ENCODE measurements around the gene ELFN2. TPM values are rescaled to one million over a fixed set of nuclear protein-coding genes. Genes with fewer than 3 reads are reported as not detected.

Gene ELFN2
- total RNA-seq, 1 experiment from 2014 or later, result 2.8 TPM

DNA sequence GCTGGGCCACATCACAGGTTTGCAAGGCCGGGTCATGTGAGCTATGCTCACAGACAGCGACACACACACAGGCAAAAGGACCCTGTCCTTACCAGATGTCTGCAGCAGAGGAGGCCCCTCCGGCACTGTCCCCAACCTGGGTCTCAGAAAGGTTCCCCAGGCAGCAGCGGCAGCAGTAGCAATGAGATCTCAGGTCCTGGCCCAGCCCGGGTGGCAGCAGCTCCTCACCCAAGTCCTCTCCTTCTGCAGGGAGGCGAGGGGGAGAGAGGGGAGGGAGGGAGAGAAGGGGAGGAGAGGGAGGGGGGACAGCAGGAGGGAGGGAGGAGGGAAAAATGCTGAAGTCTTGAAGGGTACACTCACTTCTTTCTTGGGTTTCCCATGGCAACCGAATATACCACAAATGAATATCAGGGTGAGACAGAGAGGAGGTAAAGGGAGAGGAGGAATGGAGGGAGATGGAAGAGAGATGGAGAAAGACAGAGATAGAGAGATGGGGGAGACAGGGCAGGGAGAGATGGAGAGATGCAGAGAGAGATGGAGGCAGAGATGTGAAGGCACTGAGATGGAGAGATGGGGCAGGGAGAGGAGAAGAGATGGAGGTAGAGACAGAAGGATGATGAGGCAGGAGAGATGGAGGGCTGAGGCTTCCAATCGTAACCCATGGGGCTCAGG, 9.5 kb downstream of the ELFN2 start:
- peaks cover 61% of the 10 kb centered on the region for H3K27me3 Mint-ChIP-seq (ENCODE audit: unreplicated experiment)
- no peak overlapping the region for H3K4me3 Mint-ChIP-seq (ENCODE audit: low read depth, unreplicated experiment)
- CTCF ChIA-PET, result interaction anchor here (0.6 to 1.2 kb wide), 2 partner anchors 32 to 101 kb away, joined by 3 to 4 read pairs; no protein-coding TSS in a partner anchor

DNA sequence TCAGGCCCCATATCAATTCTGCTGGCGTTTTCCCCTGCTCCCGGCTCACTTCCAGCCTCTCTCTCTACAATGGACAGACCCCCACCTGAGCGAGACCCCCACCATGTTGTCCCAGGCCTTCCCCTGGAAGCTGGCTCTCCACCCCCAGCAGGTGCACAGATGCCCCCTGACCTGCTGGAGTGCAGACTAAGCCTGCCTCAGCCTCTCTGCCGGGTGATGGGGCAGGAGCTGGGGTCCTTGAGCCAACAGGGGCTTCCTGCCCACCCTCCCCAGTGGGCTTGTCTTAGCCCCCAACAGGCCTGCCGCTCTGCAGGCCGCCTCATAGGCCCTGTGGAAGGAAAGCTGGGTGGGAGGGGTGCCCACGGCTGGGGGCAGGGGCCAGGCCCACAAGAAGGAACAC, 10.0 kb downstream of the ELFN2 start:
- BruUV-seq (replicated peaks), result no TSS peak
- DNase-seq, result no peak
- intact Hi-C loops (cut with micrococcal nuclease; ENCODE audit: unreplicated experiment), result no loop called here
- Mint-ChIP-seq H3K27me3 (ENCODE audit: unreplicated experiment) (peaks cover 61% of the 10 kb centered on the region), H3K4me3 (ENCODE audit: low read depth, unreplicated experiment) (no peak overlapping the region), H3K9me3 (ENCODE audit: low read depth, unreplicated experiment) (no peaks in the 10 kb centered on the region), H3K4me1 (ENCODE audit: low read depth, unreplicated experiment) (peaks cover 25% of the 10 kb centered on the region), H3K27ac (ENCODE audit: unreplicated experiment) (no peak overlapping the region), H3K36me3 (ENCODE audit: insufficient read depth, unreplicated experiment) (peaks cover 16% of the 10 kb centered on the region)
- TF ChIP-seq, protein P1, sequence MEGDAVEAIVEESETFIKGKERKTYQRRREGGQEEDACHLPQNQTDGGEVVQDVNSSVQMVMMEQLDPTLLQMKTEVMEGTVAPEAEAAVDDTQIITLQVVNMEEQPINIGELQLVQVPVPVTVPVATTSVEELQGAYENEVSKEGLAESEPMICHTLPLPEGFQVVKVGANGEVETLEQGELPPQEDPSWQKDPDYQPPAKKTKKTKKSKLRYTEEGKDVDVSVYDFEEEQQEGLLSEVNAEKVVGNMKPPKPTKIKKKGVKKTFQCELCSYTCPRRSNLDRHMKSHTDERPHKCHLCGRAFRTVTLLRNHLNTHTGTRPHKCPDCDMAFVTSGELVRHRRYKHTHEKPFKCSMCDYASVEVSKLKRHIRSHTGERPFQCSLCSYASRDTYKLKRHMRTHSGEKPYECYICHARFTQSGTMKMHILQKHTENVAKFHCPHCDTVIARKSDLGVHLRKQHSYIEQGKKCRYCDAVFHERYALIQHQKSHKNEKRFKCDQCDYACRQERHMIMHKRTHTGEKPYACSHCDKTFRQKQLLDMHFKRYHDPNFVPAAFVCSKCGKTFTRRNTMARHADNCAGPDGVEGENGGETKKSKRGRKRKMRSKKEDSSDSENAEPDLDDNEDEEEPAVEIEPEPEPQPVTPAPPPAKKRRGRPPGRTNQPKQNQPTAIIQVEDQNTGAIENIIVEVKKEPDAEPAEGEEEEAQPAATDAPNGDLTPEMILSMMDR (IDR thresholded peaks at IDR 0.05; ENCODE audit: unreplicated experiment), result no peak
- CTCF ChIA-PET, result interaction anchor here (0.6 to 1.2 kb wide), 2 partner anchors 31 to 101 kb away, joined by 3 to 4 read pairs; no protein-coding TSS in a partner anchor

More for the DNA sequence above, 9.5 kb downstream of the ELFN2 start:
- no TSS peak for BruUV-seq (replicated peaks)
- Mint-ChIP-seq H3K27ac (ENCODE audit: unreplicated experiment) (no peak overlapping the region), H3K36me3 (ENCODE audit: insufficient read depth, unreplicated experiment) (peaks cover 16% of the 10 kb centered on the region), H3K9me3 (ENCODE audit: low read depth, unreplicated experiment) (no peaks in the 10 kb centered on the region), H3K4me1 (ENCODE audit: low read depth, unreplicated experiment) (peaks cover 25% of the 10 kb centered on the region)
- DNase-seq, result no peak
- TF ChIP-seq, protein P1 (IDR thresholded peaks at IDR 0.05; ENCODE audit: unreplicated experiment), result no peak
- intact Hi-C loops (cut with micrococcal nuclease; ENCODE audit: unreplicated experiment), result no loop called here

DNA sequence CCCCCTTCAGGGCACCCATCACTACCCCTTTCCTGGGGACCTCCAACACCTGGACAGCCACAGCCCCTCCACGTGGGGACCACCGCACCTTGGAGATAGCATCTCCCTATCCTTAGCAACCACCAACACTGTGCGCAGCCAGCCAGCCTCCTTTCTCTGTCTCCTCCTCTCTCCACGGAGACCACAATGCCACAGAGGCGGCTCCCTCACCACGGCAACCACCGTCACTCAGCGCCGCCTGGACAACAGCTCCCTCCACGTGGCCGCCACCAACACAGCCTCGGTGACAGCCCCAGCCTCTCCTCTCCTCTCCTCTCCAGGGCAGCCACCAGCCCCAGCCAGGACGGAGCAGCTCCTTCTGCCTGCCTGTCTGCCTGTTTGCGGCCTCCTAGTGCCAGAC, 10.5 kb downstream of the ELFN2 start:
- BruUV-seq (replicated peaks), result no TSS peak
- intact Hi-C loops (cut with micrococcal nuclease; ENCODE audit: unreplicated experiment), result no loop called here
- CTCF ChIA-PET, result interaction anchor here (0.5 to 1.2 kb wide), 2 partner anchors 100 to 371 kb away, joined by 3 to 12 read pairs; no protein-coding TSS in a partner anchor
- DNase-seq, result no peak
- Mint-ChIP-seq H3K4me3 (ENCODE audit: low read depth, unreplicated experiment) (no peak overlapping the region), H3K4me1 (ENCODE audit: low read depth, unreplicated experiment) (peaks cover 25% of the 10 kb centered on the region), H3K9me3 (ENCODE audit: low read depth, unreplicated experiment) (no peaks in the 10 kb centered on the region), H3K27ac (ENCODE audit: unreplicated experiment) (no peak overlapping the region), H3K27me3 (ENCODE audit: unreplicated experiment) (peaks cover 56% of the 10 kb centered on the region), H3K36me3 (ENCODE audit: insufficient read depth, unreplicated experiment) (peaks cover 16% of the 10 kb centered on the region)
- TF ChIP-seq, protein P1 (IDR thresholded peaks at IDR 0.05; ENCODE audit: unreplicated experiment), result no peak

DNA sequence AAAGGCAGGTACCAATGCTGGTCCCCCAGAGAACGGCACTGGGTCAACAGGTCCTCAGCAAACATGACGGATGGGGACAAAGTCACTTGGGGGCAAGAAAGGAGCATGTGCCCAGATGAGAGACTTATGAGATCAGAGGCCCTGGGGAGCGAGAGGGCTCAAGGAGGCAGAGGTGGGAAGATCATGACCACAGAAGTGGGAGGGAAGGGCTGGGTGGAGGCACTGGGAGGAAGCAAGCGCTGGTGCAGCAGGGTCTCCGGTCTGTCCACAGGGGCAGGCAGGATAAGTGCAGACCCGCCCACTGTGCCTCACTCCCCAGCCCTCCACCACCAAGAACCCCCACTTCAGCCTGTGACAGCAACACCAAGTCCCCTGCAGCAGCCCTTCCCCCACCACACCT, 10.9 kb downstream of the ELFN2 start:
- no peaks in the 10 kb centered on the region for H3K9me3 Mint-ChIP-seq (ENCODE audit: low read depth, unreplicated experiment)
- peaks cover 16% of the 10 kb centered on the region for H3K36me3 Mint-ChIP-seq (ENCODE audit: insufficient read depth, unreplicated experiment)
- no TSS peak for BruUV-seq (replicated peaks)

More for the DNA sequence above, 10.9 kb downstream of the ELFN2 start:
- Mint-ChIP-seq H3K27ac (ENCODE audit: unreplicated experiment) (no peak overlapping the region), H3K27me3 (ENCODE audit: unreplicated experiment) (peaks cover 52% of the 10 kb centered on the region), H3K4me3 (ENCODE audit: low read depth, unreplicated experiment) (no peak overlapping the region), H3K4me1 (ENCODE audit: low read depth, unreplicated experiment) (peaks cover 25% of the 10 kb centered on the region)
- no peak for DNase-seq
- intact Hi-C loops (cut with micrococcal nuclease; ENCODE audit: unreplicated experiment), result no loop called here
- CTCF ChIA-PET, result interaction anchor here (0.5 to 1.2 kb wide), 2 partner anchors 100 to 372 kb away, joined by 3 to 12 read pairs; no protein-coding TSS in a partner anchor
- TF ChIP-seq, protein P1 (IDR thresholded peaks at IDR 0.05; ENCODE audit: unreplicated experiment), result no peak
